ENCODE results near the gene NPHS1.
A peak's percentile ranks its signal among the peaks of the same experiment; 100 is the strongest.
"Not testable (repeated sequence)": the region's sequence is repeated elsewhere in the genome, so short reads cannot be mapped to it uniquely, and the experiment has no call there.

NPHS1 gene

GRCh38 chr19:35879068-35879467 lies 26.8 kb upstream of the NPHS1 start:
- no peak for FAIRE-seq

GRCh38 chr19:35874392-35874930 lies 22.2 kb upstream of the NPHS1 start:
- FAIRE-seq, result no peak

- FAIRE-seq, result no peak
Measured at GRCh38 chr19:35872180-35872579, 19.9 kb upstream of the NPHS1 start.

GRCh38 chr19:35871611-35872010 lies 19.3 kb upstream of the NPHS1 start:
- FAIRE-seq, result no peak

GRCh38 chr19:35870798-35871197 lies 18.5 kb upstream of the NPHS1 start:
- no peak for FAIRE-seq

- not testable (repeated sequence) for FAIRE-seq
Measured at GRCh38 chr19:35870124-35870736, 17.9 kb upstream of the NPHS1 start.

GRCh38 chr19:35869327-35870123 lies 17.2 kb upstream of the NPHS1 start:
- FAIRE-seq, result peak; percentile 76

- FAIRE-seq, result no peak
Measured at GRCh38 chr19:35868823-35869326, 16.6 kb upstream of the NPHS1 start.

- no peak for FAIRE-seq
Measured at GRCh38 chr19:35868172-35868822, 16.0 kb upstream of the NPHS1 start, which contains the start of gene APLP1. APLP1 (plus strand) TSS chr19:35868574; CDS start chr19:35868637, 63 bp downstream.

GRCh38 chr19:35863018-35863417 lies 10.7 kb upstream of the NPHS1 start:
- no peak for FAIRE-seq

- FAIRE-seq, result no peak
Measured at GRCh38 chr19:35862528-35862927, 10.2 kb upstream of the NPHS1 start.

- no peak for FAIRE-seq
Measured at GRCh38 chr19:35861640-35862160, 9.4 kb upstream of the NPHS1 start.

GRCh38 chr19:35860818-35861639 lies 8.7 kb upstream of the NPHS1 start:
- no peak for FAIRE-seq

GRCh38 chr19:35860436-35860817 lies 8.1 kb upstream of the NPHS1 start:
- FAIRE-seq, result no peak

GRCh38 chr19:35859414-35859813 lies 7.1 kb upstream of the NPHS1 start:
- FAIRE-seq, result no peak

- FAIRE-seq, result no peak
Measured at GRCh38 chr19:35858311-35858710, 6.0 kb upstream of the NPHS1 start.

- FAIRE-seq, result no peak
Measured at GRCh38 chr19:35856546-35857149, 4.3 kb upstream of the NPHS1 start, which contains the start of gene KIRREL2. KIRREL2 (plus strand) TSS chr19:35856911; CDS start chr19:35857120, 209 bp downstream.

GRCh38 chr19:35853038-35853756 lies 893 bp upstream of the NPHS1 start:
- no peak for FAIRE-seq

GRCh38 chr19:35851213-35852028 lies 883 bp downstream of the NPHS1 start:
- FAIRE-seq, result no peak

- no peak for FAIRE-seq
Measured at GRCh38 chr19:35848919-35849505, 3.3 kb downstream of the NPHS1 start.

Data from TTC549 (cell line).